HUES48 (cell line): ENCODE measurements around the gene SERTAD4.

Experiments used
- H3K27ac ChIP-seq: one replicate; pipeline ENCODE4 v1.7.0; 2013; ENCODE audit warnings: low read depth, low read length, inconsistent platforms
- H3K27me3 ChIP-seq: 2 replicates; pipeline ENCODE4 v1.6.1; 2013; ENCODE audit warnings: mild to moderate bottlenecking, low read length; ENCODE audit not compliant: control insufficient read depth, insufficient read depth
- H3K36me3 ChIP-seq: 2 replicates; pipeline ENCODE4 v1.6.1; 2013; ENCODE audit warnings: low read length; ENCODE audit not compliant: control insufficient read depth, insufficient read depth
- H3K4me1 ChIP-seq: 2 replicates; pipeline ENCODE4 v1.6.1; 2013; ENCODE audit warnings: mild to moderate bottlenecking, low read length; ENCODE audit not compliant: control insufficient read depth, insufficient read depth
- H3K4me3 ChIP-seq: 2 replicates; pipeline ENCODE4 v1.5.1; 2013; ENCODE audit warnings: mild to moderate bottlenecking, low read depth, low read length
- H3K9ac ChIP-seq: 2 replicates; pipeline ENCODE4 v1.6.1; 2013; ENCODE audit warnings: mild to moderate bottlenecking, low read depth, low read length, moderate library complexity
- H3K9me3 ChIP-seq: 2 replicates; pipeline ENCODE4 v1.6.1; 2013; ENCODE audit warnings: low read length; ENCODE audit not compliant: control insufficient read depth, insufficient read depth

The SERTAD4 gene

DNA sequence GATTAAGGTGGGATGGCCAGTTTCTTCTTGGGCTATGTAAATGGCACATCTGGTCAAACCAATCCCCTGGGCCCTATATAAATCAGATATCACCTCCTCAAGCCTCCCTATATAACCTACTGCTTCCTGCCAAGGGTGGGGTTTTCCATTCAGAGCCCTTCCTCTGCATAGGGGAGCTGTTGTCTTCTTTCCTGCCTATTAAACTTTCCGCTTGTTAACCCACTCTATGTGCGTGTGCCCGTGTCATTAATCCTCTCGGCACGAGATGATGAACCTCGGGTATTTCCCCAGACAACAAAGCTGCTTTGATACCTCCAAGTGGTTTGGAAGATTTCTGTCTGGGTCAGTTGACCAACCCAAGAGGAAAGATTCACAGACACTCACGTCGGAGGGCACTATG lies 19.3 kb upstream of the SERTAD4 start:
- H3K9ac ChIP-seq = no peak overlapping the region
- no peaks in the 10 kb centered on the region for H3K36me3 ChIP-seq
- no peak overlapping the region for H3K27ac ChIP-seq
- H3K4me3 ChIP-seq = no peak overlapping the region
- H3K4me1 ChIP-seq = no peaks in the 10 kb centered on the region
- no peaks in the 10 kb centered on the region for H3K27me3 ChIP-seq
- no peaks in the 10 kb centered on the region for H3K9me3 ChIP-seq

DNA sequence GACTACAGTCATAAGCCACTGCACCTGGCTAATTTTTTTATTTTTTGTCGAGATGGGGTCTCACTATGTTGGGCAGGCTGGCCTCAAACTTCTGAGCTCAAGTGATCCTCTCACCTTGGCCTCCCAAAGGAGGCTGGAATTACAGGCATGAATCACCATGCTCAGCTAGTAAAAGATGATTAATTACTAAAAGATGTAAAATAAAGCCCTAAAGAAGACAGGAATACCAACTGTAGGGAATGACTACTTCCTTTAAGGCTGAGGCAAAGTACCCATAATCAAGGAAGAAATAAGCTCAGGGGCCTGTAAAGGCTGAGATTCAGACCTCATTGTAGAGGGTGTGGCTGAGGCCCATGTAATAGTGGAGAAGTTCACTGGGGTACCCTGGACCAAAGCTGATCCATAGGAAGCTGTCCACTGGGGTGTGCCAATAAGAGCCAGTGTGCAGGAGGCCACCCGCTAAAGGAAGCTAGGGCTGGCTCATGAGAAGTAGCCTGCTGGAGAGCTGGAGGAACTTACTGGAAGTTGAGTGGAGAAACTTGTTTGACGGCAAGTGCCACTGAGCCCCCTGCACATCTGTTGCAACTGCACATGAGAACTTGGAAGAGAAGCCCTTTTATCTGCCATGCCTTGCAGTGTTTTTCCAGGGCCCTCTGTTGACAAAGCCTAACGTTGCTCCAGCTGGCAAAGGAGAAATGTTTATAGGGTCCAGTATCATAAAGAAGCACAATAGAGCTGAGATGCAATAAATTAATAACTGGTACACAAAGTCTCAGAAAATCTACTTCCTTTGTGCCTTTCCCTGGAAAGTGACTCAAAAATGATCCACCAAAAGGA lies 17.8 kb upstream of the SERTAD4 start:
- Histone ChIP-seq H3K4me3 (no peak overlapping the region), H3K27ac (no peak overlapping the region), H3K36me3 (no peaks in the 10 kb centered on the region), H3K9me3 (no peaks in the 10 kb centered on the region), H3K27me3 (no peaks in the 10 kb centered on the region), H3K9ac (no peak overlapping the region), H3K4me1 (no peaks in the 10 kb centered on the region)

DNA sequence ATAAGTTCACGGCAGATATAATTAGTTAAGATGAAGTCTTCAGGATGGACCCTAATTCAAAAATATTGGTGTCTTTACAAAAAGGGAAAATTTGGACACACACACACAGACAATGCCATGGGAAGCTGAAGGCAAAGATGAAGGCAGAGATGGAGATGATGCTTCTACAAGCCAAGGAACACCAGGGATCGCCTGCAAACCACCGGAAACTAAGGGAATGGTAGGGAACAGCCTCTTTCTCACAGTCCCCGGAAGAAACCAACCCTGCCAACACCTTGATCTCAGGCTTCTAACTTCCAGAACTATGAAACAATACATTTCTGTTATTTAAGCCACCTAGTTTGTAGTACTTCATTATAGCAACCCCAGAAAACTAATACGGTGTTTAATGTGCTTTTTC lies 15.1 kb upstream of the SERTAD4 start:
- peaks cover 2% of the 10 kb centered on the region for H3K4me1 ChIP-seq
- no peaks in the 10 kb centered on the region for H3K36me3 ChIP-seq
- H3K4me3 ChIP-seq = no peak overlapping the region
- H3K27ac ChIP-seq = no peak overlapping the region
- H3K27me3 ChIP-seq = no peaks in the 10 kb centered on the region
- no peaks in the 10 kb centered on the region for H3K9me3 ChIP-seq
- H3K9ac ChIP-seq = no peak overlapping the region

DNA sequence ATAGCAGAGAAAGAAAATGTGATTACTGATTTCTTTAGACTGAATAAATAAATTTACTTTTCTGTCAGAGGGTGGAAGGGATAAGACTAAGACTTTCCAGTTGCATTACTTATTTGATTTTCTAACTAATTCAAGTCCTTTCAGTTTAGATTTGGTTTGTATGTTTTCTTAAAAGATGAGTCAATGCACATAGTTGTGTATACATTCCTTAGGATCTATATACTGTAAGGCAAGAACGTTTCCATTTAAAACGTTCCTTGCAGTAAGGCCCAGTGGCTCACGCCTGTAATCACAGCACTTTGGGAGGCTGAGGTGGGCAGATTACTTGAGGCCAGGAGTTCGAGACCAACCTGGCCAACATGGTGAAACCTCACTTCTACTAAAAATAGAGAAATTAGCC lies 14.5 kb upstream of the SERTAD4 start:
- H3K4me3 ChIP-seq = no peak overlapping the region
- no peaks in the 10 kb centered on the region for H3K9me3 ChIP-seq
- H3K9ac ChIP-seq = no peak overlapping the region
- no peak overlapping the region for H3K27ac ChIP-seq
- H3K36me3 ChIP-seq = no peaks in the 10 kb centered on the region
- H3K4me1 ChIP-seq = peaks cover 7% of the 10 kb centered on the region
- no peaks in the 10 kb centered on the region for H3K27me3 ChIP-seq

DNA sequence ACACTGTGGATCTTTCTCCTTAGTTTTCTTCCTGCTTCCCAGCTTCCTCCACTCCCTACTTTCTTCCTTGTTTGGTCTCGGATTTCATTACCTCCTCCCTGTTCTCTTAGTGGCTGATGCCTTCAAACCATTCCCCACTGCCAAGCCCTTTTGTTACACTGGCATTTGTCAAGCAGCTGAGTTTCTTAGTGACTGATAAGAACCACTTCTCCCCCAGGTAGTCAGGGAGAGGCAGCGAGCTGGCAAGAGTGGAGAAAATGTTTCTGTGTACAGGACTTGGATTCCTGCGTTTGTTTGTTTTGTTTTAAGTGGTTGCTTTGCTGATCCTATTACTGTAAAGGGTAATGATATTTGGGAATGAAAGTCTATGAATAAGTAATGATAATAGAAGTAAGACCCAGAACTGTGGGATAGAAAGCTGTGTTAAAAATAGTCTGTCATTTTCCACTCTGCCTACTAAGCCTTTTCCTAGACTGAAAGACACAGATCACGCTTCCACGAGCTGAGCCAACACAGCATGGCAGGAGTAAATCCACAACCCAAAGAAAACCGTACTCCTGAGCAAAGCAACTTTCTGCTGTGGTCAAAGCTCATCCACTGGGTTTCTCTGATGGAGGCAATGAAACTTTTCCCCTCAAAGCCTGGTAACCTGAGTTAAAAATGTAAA lies 10.1 kb upstream of the SERTAD4 start:
- H3K27ac ChIP-seq = no peak overlapping the region
- H3K4me1 ChIP-seq = peaks cover 7% of the 10 kb centered on the region

DNA sequence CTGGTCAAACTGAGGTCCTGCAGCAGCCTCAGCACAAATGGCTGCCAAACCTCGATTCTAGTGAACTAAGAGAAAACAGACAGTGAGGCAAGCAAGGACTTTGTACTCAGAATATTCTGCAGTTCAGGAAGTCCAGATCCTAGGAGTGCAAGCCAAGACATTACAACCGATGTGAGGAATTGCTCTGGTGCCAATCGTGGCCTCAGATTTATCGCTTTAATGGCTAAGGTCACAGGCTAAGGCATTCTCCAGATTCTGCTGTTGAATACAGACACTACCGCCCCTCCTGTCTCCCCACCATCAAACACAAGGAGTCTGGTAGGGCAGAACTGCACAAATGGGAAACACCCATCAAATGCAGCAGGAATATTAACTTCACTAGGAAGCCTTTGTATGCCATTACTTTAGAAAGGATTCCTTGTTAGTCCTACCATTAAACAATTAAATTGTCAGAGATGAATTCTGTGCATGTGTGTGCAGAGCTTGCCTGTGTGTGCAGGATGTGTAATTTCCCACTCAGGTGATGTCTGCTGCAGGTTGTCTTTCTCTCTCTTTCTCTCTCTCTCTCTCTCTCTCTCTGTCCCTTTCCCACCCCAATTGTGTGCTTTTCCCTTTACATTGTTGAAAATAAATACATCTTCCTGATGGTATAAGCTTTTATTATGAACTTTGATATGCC lies 9.2 kb upstream of the SERTAD4 start:
- Histone ChIP-seq H3K4me3 (no peak overlapping the region), H3K9me3 (no peaks in the 10 kb centered on the region), H3K4me1 (peaks cover 7% of the 10 kb centered on the region), H3K9ac (no peak overlapping the region), H3K27me3 (no peaks in the 10 kb centered on the region), H3K36me3 (no peaks in the 10 kb centered on the region), H3K27ac (no peak overlapping the region)

More for the DNA sequence above, 10.1 kb upstream of the SERTAD4 start:
- H3K9ac ChIP-seq = no peak overlapping the region
- H3K4me3 ChIP-seq = no peak overlapping the region
- H3K9me3 ChIP-seq = no peaks in the 10 kb centered on the region
- H3K36me3 ChIP-seq = no peaks in the 10 kb centered on the region
- no peaks in the 10 kb centered on the region for H3K27me3 ChIP-seq

DNA sequence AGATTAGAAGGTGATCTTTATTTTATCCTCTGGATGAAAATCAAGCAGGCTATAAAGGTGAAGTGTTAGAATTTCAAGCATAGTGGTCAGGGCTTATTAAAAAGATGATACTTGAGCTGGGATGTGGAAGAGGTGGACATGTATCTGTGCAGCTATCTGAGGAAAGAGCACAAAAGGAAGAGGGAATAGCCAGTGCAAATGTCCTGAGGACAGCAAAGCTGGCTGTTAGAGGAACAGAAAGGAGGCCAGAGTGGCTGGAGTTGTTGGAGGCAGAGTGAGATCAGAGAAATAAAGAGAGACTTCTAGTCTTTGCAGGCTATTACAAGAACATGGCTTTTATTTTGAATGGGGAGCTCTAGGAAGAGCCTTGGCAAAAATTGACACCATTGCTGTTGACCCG lies 4.4 kb upstream of the SERTAD4 start:
- Histone ChIP-seq H3K4me3 (no peak overlapping the region), H3K4me1 (no peaks in the 10 kb centered on the region; the same call in 1 of the 2 replicates), H3K27ac (no peak overlapping the region), H3K36me3 (no peaks in the 10 kb centered on the region), H3K27me3 (peaks cover 31% of the 10 kb centered on the region), H3K9me3 (no peaks in the 10 kb centered on the region), H3K9ac (no peak overlapping the region)

DNA sequence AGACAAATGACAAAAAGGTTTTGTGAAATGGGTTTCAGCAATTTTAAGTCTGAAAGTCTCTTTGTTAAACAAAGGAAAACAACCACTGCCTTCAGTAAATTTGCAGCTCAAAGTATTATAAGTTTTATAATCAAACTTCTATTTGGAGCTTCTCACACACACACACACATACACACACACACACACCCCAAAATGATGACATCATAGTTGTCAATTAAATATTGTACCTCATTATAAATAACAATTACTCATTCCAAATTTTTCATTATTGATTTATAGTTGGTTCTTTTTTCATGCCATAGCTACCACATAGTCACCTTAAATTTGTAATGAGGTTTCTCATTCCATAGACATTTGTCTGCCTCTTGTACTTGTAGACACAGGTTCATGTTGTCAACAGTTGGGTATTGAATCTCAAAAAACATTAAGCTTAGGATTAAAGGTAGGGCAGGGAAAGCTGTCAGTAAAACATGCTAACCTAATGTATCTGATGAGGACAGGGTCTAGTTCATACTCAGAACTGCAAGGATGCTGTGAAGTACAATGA lies 2.4 kb upstream of the SERTAD4 start:
- Histone ChIP-seq H3K9me3 (no peaks in the 10 kb centered on the region), H3K4me3 (no peak overlapping the region)

DNA sequence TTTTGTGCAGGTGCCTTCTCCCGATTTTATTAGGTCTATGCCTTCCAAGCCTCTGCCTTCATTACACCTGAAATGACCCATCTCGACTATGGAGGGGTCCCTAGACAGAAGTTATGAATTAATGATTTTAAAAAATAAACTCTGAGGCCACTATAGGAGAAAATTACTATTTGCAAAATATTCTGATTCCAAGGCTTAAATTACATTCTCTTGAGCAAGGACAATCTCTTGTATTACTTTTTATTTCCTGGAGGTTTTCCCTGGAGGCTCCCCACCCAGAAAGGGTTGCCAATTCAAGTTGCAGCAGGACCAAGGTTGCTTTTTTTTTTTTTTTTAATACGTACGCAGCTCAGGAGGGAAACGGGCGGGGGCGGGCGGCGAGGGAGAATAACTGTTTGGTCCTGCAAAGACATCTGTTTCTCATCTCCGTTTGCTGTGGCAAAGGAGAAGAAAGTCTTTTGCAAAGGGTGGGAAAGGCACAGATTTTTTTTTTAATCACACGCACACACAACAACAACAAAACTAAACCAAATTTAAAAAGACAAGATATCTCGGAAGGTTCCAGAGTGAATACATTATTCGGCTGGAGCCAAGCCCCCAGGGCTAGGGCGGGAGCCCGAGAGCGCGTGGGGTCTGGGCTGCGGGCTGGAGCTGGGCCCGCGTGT lies 618 bp upstream of the SERTAD4 start:
- H3K4me3 ChIP-seq = peak overlapping the region; percentile 59
- H3K27ac ChIP-seq = no peak overlapping the region

More for the DNA sequence above, 2.4 kb upstream of the SERTAD4 start:
- H3K27me3 ChIP-seq = peaks cover 51% of the 10 kb centered on the region
- H3K9ac ChIP-seq = no peak overlapping the region
- no peak overlapping the region for H3K27ac ChIP-seq
- peaks cover 8% of the 10 kb centered on the region for H3K4me1 ChIP-seq
- H3K36me3 ChIP-seq = no peaks in the 10 kb centered on the region

DNA sequence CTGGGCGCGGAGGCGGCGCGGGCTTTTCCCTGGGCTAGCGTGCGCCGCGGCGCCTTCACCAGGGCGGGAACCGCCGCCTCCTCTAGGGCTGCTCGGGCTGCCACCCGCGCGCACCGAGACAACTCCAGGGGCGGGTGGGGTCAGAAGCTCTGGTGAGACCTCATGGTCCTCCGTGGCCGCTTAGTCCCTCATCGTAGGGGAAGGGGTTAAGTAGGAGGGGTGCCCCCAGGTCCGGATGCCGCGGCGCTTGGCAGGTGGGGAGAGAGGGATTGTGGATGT lies 559 bp downstream of the SERTAD4 start:
- no peak overlapping the region for H3K9ac ChIP-seq
- H3K36me3 ChIP-seq = no peaks in the 10 kb centered on the region
- peak overlapping the region; percentile 59 for H3K4me3 ChIP-seq
- peak overlapping the region; percentile 68 for H3K27ac ChIP-seq
- peaks cover 71% of the 10 kb centered on the region for H3K27me3 ChIP-seq
- H3K4me1 ChIP-seq = peaks cover 21% of the 10 kb centered on the region
- H3K9me3 ChIP-seq = no peaks in the 10 kb centered on the region

More for the DNA sequence above, 618 bp upstream of the SERTAD4 start:
- no peak overlapping the region for H3K9ac ChIP-seq
- peaks cover 67% of the 10 kb centered on the region for H3K27me3 ChIP-seq
- peaks cover 12% of the 10 kb centered on the region for H3K4me1 ChIP-seq
- H3K9me3 ChIP-seq = no peaks in the 10 kb centered on the region
- no peaks in the 10 kb centered on the region for H3K36me3 ChIP-seq
